Heart right ventricle (tissue), 16 donors: ENCODE measurements around the gene TMEM161B. TPM values are rescaled to one million over a fixed set of nuclear protein-coding genes. Genes with fewer than 3 reads are reported as not detected.
"Not testable (repeated sequence)": the region's sequence is repeated elsewhere in the genome, so short reads cannot be mapped to it uniquely, and the experiment has no call there.

Source experiments
- ATAC-seq, 8 donors: fragments of 200-7000 bp; cut with Tn5 transposase; one replicate each; pipeline ENCODE4 v1.9.1; 2020; ENCODE audit warnings: mild to moderate bottlenecking in 8 of 8, moderate library complexity in 8 of 8, moderate number of reproducible peaks in 1 of 8
- DNase-seq, 2 donors: peaks; one replicate each; pipeline ENCODE4 v3.0.0-alpha.2; 2020
- H3K27ac ChIP-seq, 10 donors: fragments of 200-600 bp; sonication (generic) in 2 of 10; one replicate each; pipeline versions ENCODE4 v1.5.0 to v1.8.0; 2020 to 2022; ENCODE audit warnings: mild to moderate bottlenecking in 3 of 10
- H3K27me3 ChIP-seq, 7 donors: fragments of 200-600 bp; one replicate each; pipeline ENCODE4 v1.8.0; 2021 to 2022; ENCODE audit warnings: mild to moderate bottlenecking in 2 of 7
- H3K36me3 ChIP-seq, 9 donors: fragments of 200-600 bp; sonication (generic) in 1 of 9; one replicate each; pipeline versions ENCODE4 v1.5.0 to v1.8.0; 2020 to 2022; ENCODE audit warnings: mild to moderate bottlenecking in 2 of 9
- H3K4me1 ChIP-seq, 9 donors: fragments of 200-600 bp; sonication (generic) in 1 of 9; one replicate each; pipeline versions ENCODE4 v1.5.0 to v1.8.0; 2020 to 2022; ENCODE audit warnings: mild to moderate bottlenecking in 4 of 9
- H3K4me3 ChIP-seq, 10 donors: fragments of 200-600 bp; sonication (generic) in 2 of 10; one replicate each; pipeline versions ENCODE4 v1.5.0 to v1.8.0; 2020 to 2022; ENCODE audit warnings: mild to moderate bottlenecking in 7 of 10, moderate library complexity in 2 of 10
- H3K9me3 ChIP-seq, 11 donors: fragments of 200-600 bp in 10 of 11; sonication (generic) in 2 of 11; one replicate each; pipeline versions ENCODE4 v1.5.0 to v1.8.0; 2013 to 2022; ENCODE audit warnings: mild to moderate bottlenecking in 2 of 11, control low read depth in 1 of 11, moderate library complexity in 1 of 11
- WGBS, 2 donors: extraction: QIAGEN DNeasy Blood & Tissue Kit; methylation state at CpG; one replicate each; pipeline ENCODE4 v1.1.7; 2013; ENCODE audit warnings: inconsistent platforms in 1 of 2; 5-methylcytosine and 5-hydroxymethylcytosine counted together
- intact Hi-C, 10 donors: fragments of 100-400 bp; cut with DNase I; formaldehyde crosslinking; loops; one replicate each; pipeline versions ENCODE4 v1.11.1 to v1.14.2; 2022
- polyA plus RNA-seq, 2 donors: library from polyadenylated mRNA; stranded (reverse); fragments of 200-250 nt; gene quantifications; one replicate each; pipeline ENCODE4 v1.2.3, GENCODE V29; 2013
- total RNA-seq, 10 donors: library from RNA; stranded (reverse); fragmentation: NEBNext Ultra II Directional in 3 of 10; extraction: Animal tissue kit (Norgen Biotek cat#: 25700) in 3 of 10; gene quantifications; one replicate each; pipeline versions ENCODE4 v1.2.1 to v1.2.4, GENCODE V29; 2021 to 2023
- TF ChIP-seq, protein P1 (sequence below), 9 donors: fragments of 200-600 bp; sonication (generic) in 2 of 9; IDR thresholded peaks; one replicate each; pipeline versions ENCODE4 v1.5.0 to v1.8.0; 2021 to 2022; ENCODE audit warnings: antibody characterized with exemption in 9 of 9, mild to moderate bottlenecking in 5 of 9, moderate library complexity in 1 of 9
- donor health status: Arrhythmogenic right ventricular cardiomyopathy.
- donor health status: ischemic (EF 13 %, LVEDD 7.1; RV severe dilation, severe dysfunction).
- donor health status: healthy with polysubstance abuse.
- donor health status: DM: no; HTN: yes; CAD: no.
- donor health status: DM: no; HTN: no; CAD: no.
- donor health status: ischemic (EF 25% LVEDD 6.9; RV normal size, moderate dysfunction).
- donor health status: ischemic (EF 25% LVEDD 5.7; RV mildly dilated, moderate dysfunction).
- donor health status: healthy.
- donor health status: DM: yes; HTN: yes; CAD: no.
- donor health status: Ischemic cardiomyopathy.
- donor health status: ischemic (EF 35%, LVEDD 5.7; RV mildly dilated, moderate dysfunction).
- donor health status: nonischemic (EF 11% LVEDD 7.7; RV severe dilation, severe dysfunction).
- donor health status: DM: yes; HTN: yes; CAD: no.
- donor health status: PGD.
- donor health status: ischemic (EF 29% LVEDD 5.4; RV normal size, mild dysfunction).
- donor health status: nonischemic (EF 23%, LVEDD 6.1; RV moderate dilation, normal function).

The TMEM161B gene
- total and polyA plus RNA-seq, 12 donors = 4.1 to 13.9 (median 7.9) TPM

DNA sequence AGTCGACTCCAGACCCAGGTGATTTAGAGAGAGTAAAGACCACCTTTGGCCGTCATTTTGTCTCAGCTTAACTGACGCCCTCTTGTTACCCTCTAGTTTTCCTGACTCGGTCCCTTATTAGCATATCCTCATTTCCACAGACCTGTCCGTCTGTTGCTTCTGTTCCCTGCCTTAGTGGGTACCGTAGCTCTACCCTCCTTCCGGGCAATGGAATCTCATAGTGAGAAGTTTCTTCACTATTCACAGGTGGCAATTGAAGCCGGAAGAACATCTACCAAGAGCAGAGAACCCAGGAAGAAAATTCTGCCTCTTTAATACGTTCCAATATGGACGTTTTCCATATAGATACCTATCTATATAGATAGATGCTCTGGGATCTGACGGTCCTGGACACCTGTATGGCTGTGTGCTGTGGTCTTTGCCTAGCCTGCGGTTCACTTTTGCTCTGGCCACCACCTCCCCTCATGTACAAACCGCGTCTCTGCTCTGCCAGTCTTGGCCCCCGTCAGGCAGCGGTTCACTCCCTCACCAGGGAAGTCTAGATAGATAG, 652 bp upstream of the TMEM161B start:
- 4 to 10% methylated on average over 16 of the region's 16 CpGs for WGBS, 2 donors
- intact Hi-C loops = loop anchor here in 3 of 10 donors (10.0 kb wide), 1 partner anchor 124 kb away; no protein-coding TSS in a partner anchor

DNA sequence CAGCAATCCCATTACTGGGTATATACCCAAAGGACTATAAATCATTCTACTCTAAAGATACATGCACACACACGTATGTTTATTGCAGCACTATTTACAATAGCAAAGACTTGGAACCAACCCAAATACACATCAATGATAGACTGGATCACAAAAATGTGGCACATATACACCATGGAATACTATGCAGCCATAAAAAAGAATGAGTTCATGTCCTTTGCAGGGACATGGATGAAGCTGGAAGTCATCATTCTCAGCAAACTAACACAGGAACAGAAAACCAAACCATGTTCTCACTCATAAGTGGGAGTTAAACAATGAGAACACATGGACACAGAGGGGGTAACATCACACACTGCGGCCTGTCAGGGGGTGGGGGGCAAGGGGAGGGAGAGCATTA, 4.1 kb downstream of the TMEM161B start:
- 98% methylated on average over 2 of the region's 2 CpGs for WGBS, 2 donors
- H3K4me1 ChIP-seq = peaks cover 3 to 28% (median 20%) of the 10 kb centered on the region in 9 donors
- not testable (repeated sequence) for H3K4me3 ChIP-seq, DNase-seq, ATAC-seq, H3K9me3 ChIP-seq, H3K36me3 ChIP-seq, H3K27me3 ChIP-seq, H3K27ac ChIP-seq
- intact Hi-C loops = loop anchor here in 3 of 10 donors (10.0 kb wide), 1 partner anchor 120 kb away; no protein-coding TSS in a partner anchor

More for the DNA sequence above, 652 bp upstream of the TMEM161B start:
- Histone ChIP-seq H3K27ac (peak overlapping the region in 9 of 10 donors; percentile 50 to 87 (median 74)), H3K36me3 (peaks cover 0 to 37% (median 0%) of the 10 kb centered on the region in 9 donors), H3K4me3 (peak overlapping the region; percentile 48 to 89 (median 78)), H3K9me3 (peaks cover 0 to 5% (median 0%) of the 10 kb centered on the region in 11 donors), H3K4me1 (peaks cover 5 to 53% (median 38%) of the 10 kb centered on the region in 9 donors), H3K27me3 (no peaks in the 10 kb centered on the region)
- DNase-seq (no peak), ATAC-seq (peak in 7 of 8 donors; percentile 14 to 72 (median 57))
- TF ChIP-seq, protein P1, sequence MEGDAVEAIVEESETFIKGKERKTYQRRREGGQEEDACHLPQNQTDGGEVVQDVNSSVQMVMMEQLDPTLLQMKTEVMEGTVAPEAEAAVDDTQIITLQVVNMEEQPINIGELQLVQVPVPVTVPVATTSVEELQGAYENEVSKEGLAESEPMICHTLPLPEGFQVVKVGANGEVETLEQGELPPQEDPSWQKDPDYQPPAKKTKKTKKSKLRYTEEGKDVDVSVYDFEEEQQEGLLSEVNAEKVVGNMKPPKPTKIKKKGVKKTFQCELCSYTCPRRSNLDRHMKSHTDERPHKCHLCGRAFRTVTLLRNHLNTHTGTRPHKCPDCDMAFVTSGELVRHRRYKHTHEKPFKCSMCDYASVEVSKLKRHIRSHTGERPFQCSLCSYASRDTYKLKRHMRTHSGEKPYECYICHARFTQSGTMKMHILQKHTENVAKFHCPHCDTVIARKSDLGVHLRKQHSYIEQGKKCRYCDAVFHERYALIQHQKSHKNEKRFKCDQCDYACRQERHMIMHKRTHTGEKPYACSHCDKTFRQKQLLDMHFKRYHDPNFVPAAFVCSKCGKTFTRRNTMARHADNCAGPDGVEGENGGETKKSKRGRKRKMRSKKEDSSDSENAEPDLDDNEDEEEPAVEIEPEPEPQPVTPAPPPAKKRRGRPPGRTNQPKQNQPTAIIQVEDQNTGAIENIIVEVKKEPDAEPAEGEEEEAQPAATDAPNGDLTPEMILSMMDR (IDR thresholded peaks at IDR 0.05) = no peak

DNA sequence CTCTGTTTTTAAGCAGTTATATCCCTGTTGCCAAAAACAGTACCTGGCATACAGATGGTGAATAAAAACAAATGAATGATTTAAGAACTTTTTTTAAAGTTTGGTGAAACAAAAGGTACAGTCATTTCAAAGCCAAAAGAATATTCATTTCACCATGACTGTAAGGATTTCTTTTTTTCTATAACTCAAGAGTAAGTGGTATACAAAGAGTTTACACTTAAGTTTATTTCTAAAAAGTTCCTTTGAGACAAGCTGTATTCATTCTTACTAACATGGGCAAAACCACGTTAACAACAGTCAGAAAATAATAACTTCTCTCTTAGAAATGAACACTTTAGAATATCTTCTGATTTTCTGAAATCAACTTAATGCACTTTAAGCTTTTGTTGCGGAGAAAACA, 5.3 kb downstream of the TMEM161B start:
- Histone ChIP-seq H3K27ac (no peak overlapping the region), H3K9me3 (peaks cover 0 to 5% (median 0%) of the 10 kb centered on the region in 11 donors), H3K4me3 (no peak overlapping the region), H3K4me1 (peaks cover 0 to 24% (median 20%) of the 10 kb centered on the region in 9 donors), H3K27me3 (no peaks in the 10 kb centered on the region), H3K36me3 (peaks cover 0 to 8% (median 0%) of the 10 kb centered on the region in 9 donors)
- TF ChIP-seq, protein P1 (IDR thresholded peaks at IDR 0.05) = no peak
- 95 to 97% methylated on average over 2 of the region's 2 CpGs for WGBS, 2 donors
- DNase-seq (no peak), ATAC-seq (no peak)
- intact Hi-C loops = loop anchor here in 3 of 10 donors (10.0 kb wide), 1 partner anchor 119 kb away; no protein-coding TSS in a partner anchor

DNA sequence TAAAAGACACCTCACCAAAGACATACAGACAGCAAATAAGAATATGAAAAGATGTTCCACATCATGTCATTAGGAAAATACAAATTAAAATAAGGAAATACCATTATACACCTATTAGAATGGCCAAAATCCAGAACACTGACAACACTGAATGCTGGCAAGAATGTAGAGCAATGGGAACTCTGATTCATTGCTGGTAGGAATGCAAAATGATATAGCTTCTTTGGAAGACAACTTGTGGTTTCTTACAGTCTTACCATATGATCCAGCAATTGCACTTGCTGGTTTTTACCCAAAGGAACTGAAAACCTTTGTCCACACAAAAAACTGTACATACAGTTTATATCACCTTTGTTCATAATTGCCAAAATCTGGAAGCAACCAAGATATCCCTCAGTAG, 6.5 kb downstream of the TMEM161B start:
- DNase-seq = no peak
- H3K36me3 ChIP-seq = peaks cover 0 to 8% (median 0%) of the 10 kb centered on the region in 9 donors
- H3K4me3 ChIP-seq = no peak overlapping the region
- TF ChIP-seq, protein P1 (IDR thresholded peaks at IDR 0.05) = no peak
- H3K4me1 ChIP-seq = peaks cover 0 to 14% (median 8%) of the 10 kb centered on the region in 9 donors
- H3K9me3 ChIP-seq = peaks cover 0 to 5% (median 0%) of the 10 kb centered on the region in 11 donors
- H3K27me3 ChIP-seq = no peaks in the 10 kb centered on the region
- ATAC-seq = no peak
- H3K27ac ChIP-seq = no peak overlapping the region
- intact Hi-C loops = loop anchor here in 3 of 10 donors (10.0 kb wide), 1 partner anchor 117 kb away; no protein-coding TSS in a partner anchor

DNA sequence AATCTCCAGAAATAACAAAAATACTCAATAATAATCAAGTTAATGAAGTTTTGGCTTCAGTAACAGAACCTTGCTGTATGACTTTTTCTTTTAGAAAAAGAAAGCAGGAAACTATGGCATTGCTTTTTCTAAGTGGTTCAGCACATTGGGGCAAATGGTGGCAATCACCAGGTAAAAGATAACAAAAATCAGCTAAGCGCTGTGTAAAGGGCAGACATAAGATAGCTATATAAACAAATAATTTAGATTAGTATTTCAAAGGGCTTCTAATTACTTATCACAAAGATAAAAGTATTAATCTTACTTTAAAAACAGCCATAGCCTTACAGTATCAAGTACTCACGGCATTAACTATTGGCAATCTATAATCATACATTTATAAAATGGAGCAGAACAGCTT, 10.0 kb downstream of the TMEM161B start:
- H3K4me1 ChIP-seq = peaks cover 0 to 7% (median 0%) of the 10 kb centered on the region in 9 donors
- ATAC-seq = no peak
- 83 to 85% methylated on average over 2 of the region's 2 CpGs for WGBS, 2 donors

More for the DNA sequence above, 10.0 kb downstream of the TMEM161B start:
- no peak for DNase-seq
- H3K36me3 ChIP-seq = peaks cover 0 to 8% (median 0%) of the 10 kb centered on the region in 9 donors
- TF ChIP-seq, protein P1 (IDR thresholded peaks at IDR 0.05) = no peak
- no peaks in the 10 kb centered on the region for H3K9me3 ChIP-seq
- intact Hi-C loops = no loop called here
- no peaks in the 10 kb centered on the region for H3K27me3 ChIP-seq
- no peak overlapping the region for H3K4me3 ChIP-seq
- no peak overlapping the region for H3K27ac ChIP-seq
